ENCODE results near the gene EFEMP1. TPM values are rescaled to one million over a fixed set of nuclear protein-coding genes. Genes with fewer than 3 reads are reported as not detected.

Gene EFEMP1
- total and polyA plus RNA-seq, 2 experiments from 2014 or later, result 0.66 to 2.4 TPM

- Histone ChIP-seq H3K36me3 (no peaks in the 10 kb centered on the region), H3K27ac (no peak overlapping the region), H3K4me1 (ENCODE audit: low read depth) (no peaks in the 10 kb centered on the region), H3K4me3 (no peak overlapping the region), H3K9me3 (ENCODE audit: low read depth) (no peaks in the 10 kb centered on the region), H3K27me3 (peaks cover 19% of the 10 kb centered on the region)
- DNase-seq (ENCODE audit: low read depth in 1 of 2, low spot score in 1 of 2), result no peak
- TF ChIP-seq, protein P1, sequence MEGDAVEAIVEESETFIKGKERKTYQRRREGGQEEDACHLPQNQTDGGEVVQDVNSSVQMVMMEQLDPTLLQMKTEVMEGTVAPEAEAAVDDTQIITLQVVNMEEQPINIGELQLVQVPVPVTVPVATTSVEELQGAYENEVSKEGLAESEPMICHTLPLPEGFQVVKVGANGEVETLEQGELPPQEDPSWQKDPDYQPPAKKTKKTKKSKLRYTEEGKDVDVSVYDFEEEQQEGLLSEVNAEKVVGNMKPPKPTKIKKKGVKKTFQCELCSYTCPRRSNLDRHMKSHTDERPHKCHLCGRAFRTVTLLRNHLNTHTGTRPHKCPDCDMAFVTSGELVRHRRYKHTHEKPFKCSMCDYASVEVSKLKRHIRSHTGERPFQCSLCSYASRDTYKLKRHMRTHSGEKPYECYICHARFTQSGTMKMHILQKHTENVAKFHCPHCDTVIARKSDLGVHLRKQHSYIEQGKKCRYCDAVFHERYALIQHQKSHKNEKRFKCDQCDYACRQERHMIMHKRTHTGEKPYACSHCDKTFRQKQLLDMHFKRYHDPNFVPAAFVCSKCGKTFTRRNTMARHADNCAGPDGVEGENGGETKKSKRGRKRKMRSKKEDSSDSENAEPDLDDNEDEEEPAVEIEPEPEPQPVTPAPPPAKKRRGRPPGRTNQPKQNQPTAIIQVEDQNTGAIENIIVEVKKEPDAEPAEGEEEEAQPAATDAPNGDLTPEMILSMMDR (IDR thresholded peaks at IDR 0.05; ENCODE audit: low read depth, low read length), result no peak
Observed at GRCh38 chr2:55917117-55917516, 6.5 kb downstream of the EFEMP1 start.

- no peaks in the 10 kb centered on the region for H3K4me1 ChIP-seq (ENCODE audit: low read depth)
- no peak overlapping the region for H3K27ac ChIP-seq
- H3K4me3 ChIP-seq, result no peak overlapping the region
- H3K36me3 ChIP-seq, result no peaks in the 10 kb centered on the region
- H3K9me3 ChIP-seq (ENCODE audit: low read depth), result no peaks in the 10 kb centered on the region
- TF ChIP-seq, protein P1 (IDR thresholded peaks at IDR 0.05; ENCODE audit: low read depth, low read length), result no peak
- peaks cover 13% of the 10 kb centered on the region for H3K27me3 ChIP-seq
- DNase-seq (ENCODE audit: low read depth in 1 of 2, low spot score in 1 of 2), result no peak
Observed at GRCh38 chr2:55916473-55917049, 7.0 kb downstream of the EFEMP1 start.

DNA sequence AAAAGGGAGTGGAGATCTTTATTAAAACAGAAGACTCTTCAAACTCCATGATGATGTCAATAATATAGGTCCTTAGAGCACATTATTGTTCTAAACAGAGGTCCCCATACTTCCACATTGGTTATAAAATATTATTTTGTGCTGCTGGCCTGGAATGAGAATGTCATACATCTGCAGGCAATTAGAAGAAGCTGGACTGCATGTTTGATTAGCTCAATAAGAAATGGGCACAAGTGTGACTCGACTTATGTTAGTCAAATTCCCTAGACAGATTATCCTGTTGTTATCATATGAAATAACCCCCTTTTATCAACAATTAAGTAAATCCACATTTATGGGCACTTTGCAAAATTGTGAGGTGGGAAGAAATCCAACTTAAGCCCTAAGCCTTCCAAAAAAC is 8.8 kb downstream of the EFEMP1 start:
- Histone ChIP-seq H3K27me3 (peaks cover under 1% of the 10 kb centered on the region), H3K4me1 (ENCODE audit: low read depth) (no peaks in the 10 kb centered on the region), H3K36me3 (no peaks in the 10 kb centered on the region), H3K9me3 (ENCODE audit: low read depth) (no peaks in the 10 kb centered on the region), H3K4me3 (no peak overlapping the region), H3K27ac (no peak overlapping the region)
- TF ChIP-seq, protein P1 (IDR thresholded peaks at IDR 0.05; ENCODE audit: low read depth, low read length), result no peak
- DNase-seq (ENCODE audit: low read depth in 1 of 2, low spot score in 1 of 2), result no peak

DNA sequence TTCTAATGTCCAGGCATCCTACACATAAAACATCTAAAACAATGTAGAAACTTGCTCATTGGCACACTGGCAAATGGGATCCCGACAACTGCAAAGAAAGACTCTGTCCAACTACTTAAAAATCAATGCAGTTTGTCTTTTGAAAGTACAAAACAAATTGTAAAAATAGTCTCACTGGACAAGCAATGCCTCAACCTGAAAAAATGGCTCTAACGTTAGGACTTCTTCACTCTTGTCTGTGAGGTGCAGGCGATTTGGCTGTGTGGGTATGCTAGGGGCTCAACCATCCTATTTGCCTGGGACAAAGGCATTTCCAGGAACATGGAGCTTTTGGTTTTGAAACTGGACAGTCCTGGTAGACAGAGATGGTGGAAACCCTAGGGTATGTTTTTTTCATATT is 10.7 kb downstream of the EFEMP1 start:
- H3K4me1 ChIP-seq (ENCODE audit: low read depth), result no peaks in the 10 kb centered on the region
- H3K36me3 ChIP-seq, result no peaks in the 10 kb centered on the region
- H3K9me3 ChIP-seq (ENCODE audit: low read depth), result no peaks in the 10 kb centered on the region
- no peak overlapping the region for H3K4me3 ChIP-seq
- DNase-seq (ENCODE audit: low read depth in 1 of 2, low spot score in 1 of 2), result no peak
- no peaks in the 10 kb centered on the region for H3K27me3 ChIP-seq
- no peak overlapping the region for H3K27ac ChIP-seq
- TF ChIP-seq, protein P1 (IDR thresholded peaks at IDR 0.05; ENCODE audit: low read depth, low read length), result no peak

- TF ChIP-seq, protein P1 (IDR thresholded peaks at IDR 0.05; ENCODE audit: low read depth, low read length), result no peak
- Histone ChIP-seq H3K4me1 (ENCODE audit: low read depth) (no peaks in the 10 kb centered on the region), H3K4me3 (no peak overlapping the region), H3K27ac (no peak overlapping the region), H3K9me3 (ENCODE audit: low read depth) (no peaks in the 10 kb centered on the region), H3K27me3 (no peaks in the 10 kb centered on the region), H3K36me3 (no peaks in the 10 kb centered on the region)
- DNase-seq (ENCODE audit: low read depth in 1 of 2, low spot score in 1 of 2), result no peak
Observed at GRCh38 chr2:55910077-55910476, 13.5 kb downstream of the EFEMP1 start.

All from cardiac muscle cell (in vitro differentiated cells and primary cell).